ENCODE results near the gene ETV6.

DNA sequence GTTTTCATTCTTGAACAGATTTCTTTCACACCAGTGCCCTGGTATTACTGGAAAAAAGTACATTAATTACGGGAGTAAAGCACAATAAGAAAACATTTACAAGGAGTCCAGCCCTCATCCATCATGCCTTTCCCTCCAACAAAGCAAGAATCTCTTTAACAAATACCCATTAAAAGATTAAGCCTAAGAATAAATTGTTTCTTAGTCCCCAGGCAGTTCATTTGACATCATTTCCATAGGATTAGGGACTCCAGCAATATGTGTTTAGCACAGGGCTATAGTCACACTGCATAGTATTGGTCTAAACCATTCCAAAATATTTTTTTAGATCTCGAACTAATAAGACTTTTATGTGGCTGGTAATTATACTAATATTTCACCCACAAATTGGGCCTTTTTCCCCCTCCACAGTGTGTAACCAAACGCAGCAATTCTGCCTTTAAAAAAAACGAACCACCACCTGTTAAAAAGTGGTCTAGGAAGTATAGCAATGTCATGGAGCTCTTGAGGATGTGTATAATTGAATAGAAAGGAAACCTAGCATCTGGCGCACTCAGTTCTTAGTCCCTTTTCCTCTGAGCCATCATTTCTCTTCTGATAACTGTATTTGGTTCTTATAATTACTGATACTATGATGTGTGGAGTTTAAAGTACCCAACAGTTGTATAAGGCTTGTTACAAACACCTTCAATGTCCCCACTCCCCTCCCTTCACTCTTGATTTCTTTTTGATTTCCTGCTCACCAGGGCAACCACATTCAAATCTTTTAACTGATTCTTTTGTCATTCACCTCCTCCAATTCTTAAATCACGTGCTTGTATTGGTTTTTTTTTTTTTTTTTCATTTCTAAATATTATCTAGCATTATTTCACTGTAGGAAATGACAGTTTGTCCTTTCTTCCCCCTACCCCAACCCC lies 138.7 kb downstream of the ETV6 start:
- TF ChIP-seq, protein P1, sequence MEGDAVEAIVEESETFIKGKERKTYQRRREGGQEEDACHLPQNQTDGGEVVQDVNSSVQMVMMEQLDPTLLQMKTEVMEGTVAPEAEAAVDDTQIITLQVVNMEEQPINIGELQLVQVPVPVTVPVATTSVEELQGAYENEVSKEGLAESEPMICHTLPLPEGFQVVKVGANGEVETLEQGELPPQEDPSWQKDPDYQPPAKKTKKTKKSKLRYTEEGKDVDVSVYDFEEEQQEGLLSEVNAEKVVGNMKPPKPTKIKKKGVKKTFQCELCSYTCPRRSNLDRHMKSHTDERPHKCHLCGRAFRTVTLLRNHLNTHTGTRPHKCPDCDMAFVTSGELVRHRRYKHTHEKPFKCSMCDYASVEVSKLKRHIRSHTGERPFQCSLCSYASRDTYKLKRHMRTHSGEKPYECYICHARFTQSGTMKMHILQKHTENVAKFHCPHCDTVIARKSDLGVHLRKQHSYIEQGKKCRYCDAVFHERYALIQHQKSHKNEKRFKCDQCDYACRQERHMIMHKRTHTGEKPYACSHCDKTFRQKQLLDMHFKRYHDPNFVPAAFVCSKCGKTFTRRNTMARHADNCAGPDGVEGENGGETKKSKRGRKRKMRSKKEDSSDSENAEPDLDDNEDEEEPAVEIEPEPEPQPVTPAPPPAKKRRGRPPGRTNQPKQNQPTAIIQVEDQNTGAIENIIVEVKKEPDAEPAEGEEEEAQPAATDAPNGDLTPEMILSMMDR (IDR thresholded peaks at IDR 0.05): no peak
- no peak for TF ChIP-seq POLR2AphosphoS5 (IDR thresholded peaks at IDR 0.05; ENCODE audit: low read depth, low read length)

All from Panc1 (cell line).